Esophagus squamous epithelium (tissue), 4 donors: ENCODE results near the gene HES6.

ENCODE experiments used
- POLR2A ChIP-seq, 4 donors: fragments of 450-650 bp; IDR thresholded peaks; one replicate each; pipeline ENCODE4 v1.6.1; 2017; ENCODE audit warnings: antibody characterized with exemption in 4 of 4, mild to moderate bottlenecking in 4 of 4, moderate library complexity in 3 of 4
- TF ChIP-seq, protein P1 (sequence below), 6 experiments: fragments of 450-650 bp in 4 of 6; fragments of 200-600 bp in 2 of 6; sonication (generic) in 2 of 6; IDR thresholded peaks; one replicate each; pipeline ENCODE4 v1.5.1; 2016 to 2019; ENCODE audit warnings: antibody characterized with exemption in 6 of 6, mild to moderate bottlenecking in 4 of 6, moderate library complexity in 4 of 6

DNA sequence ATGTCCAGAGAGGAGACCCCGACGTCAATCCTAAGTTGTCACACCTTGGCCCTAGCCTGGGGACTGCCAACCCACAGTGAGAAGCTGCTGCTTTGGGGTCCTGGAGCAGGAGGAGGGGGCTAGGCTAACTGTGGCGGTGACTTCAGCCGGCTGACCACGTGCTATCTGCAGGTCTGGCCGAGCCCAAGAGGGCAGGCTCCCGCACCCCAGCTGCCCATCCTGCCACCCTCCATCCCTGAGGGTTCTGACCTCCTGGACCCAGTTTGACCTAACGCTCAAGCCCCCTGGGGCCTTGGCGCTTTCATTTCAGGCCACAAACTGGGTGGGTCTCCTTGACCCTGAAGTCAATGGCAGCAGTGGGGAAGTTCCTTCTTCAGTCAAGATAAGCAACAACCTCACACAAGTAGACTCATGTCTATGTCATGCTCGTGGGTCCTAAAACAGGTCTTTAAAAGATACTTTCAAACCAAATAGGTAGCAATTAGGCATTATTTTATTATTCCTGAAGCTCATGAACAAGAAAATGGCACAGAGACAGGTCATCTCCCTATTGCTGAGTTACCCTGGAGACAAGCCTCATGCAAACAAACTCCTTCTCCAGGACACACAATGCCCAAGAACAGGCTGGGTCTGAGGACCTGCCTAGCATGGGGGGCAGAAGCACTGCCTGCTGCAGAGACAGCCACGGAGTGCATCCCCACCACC lies 2.3 kb downstream of the HES6 start:
- TF ChIP-seq, protein P1, sequence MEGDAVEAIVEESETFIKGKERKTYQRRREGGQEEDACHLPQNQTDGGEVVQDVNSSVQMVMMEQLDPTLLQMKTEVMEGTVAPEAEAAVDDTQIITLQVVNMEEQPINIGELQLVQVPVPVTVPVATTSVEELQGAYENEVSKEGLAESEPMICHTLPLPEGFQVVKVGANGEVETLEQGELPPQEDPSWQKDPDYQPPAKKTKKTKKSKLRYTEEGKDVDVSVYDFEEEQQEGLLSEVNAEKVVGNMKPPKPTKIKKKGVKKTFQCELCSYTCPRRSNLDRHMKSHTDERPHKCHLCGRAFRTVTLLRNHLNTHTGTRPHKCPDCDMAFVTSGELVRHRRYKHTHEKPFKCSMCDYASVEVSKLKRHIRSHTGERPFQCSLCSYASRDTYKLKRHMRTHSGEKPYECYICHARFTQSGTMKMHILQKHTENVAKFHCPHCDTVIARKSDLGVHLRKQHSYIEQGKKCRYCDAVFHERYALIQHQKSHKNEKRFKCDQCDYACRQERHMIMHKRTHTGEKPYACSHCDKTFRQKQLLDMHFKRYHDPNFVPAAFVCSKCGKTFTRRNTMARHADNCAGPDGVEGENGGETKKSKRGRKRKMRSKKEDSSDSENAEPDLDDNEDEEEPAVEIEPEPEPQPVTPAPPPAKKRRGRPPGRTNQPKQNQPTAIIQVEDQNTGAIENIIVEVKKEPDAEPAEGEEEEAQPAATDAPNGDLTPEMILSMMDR (IDR thresholded peaks at IDR 0.05), result no peak
- TF ChIP-seq POLR2A (IDR thresholded peaks at IDR 0.05), result no peak
